CD14-positive monocyte (primary cell): ENCODE results near the gene LLGL2. TPM values are rescaled to one million over a fixed set of nuclear protein-coding genes. Genes with fewer than 3 reads are reported as not detected.

ENCODE experiments used
- DNase-seq, 3 donors: peaks; one replicate each; pipeline ENCODE4 v3.0.0-alpha.2; 2011 to 2022
- H2AFZ ChIP-seq: 2 replicates; pipeline ENCODE4 v1.6.0; 2012; ENCODE audit warnings: mild to moderate bottlenecking, low read depth, low read length, inconsistent platforms; ENCODE audit not compliant: insufficient read depth, poor library complexity, severe bottlenecking
- H3K27ac ChIP-seq, 2 donors: 1 replicate in 1 of 2; 2 replicates in 1 of 2; pipeline ENCODE4 v1.5.1; 2012 to 2013; ENCODE audit warnings: low read length in 2 of 2, control low read depth in 1 of 2, inconsistent platforms in 1 of 2, low read depth in 1 of 2, mild to moderate bottlenecking in 1 of 2
- H3K27me3 ChIP-seq, 2 donors: one replicate each; pipeline versions ENCODE4 v1.6.0 to v1.6.1; 2011 to 2013; ENCODE audit warnings: low read length in 2 of 2; ENCODE audit not compliant: control insufficient read depth in 2 of 2, insufficient read depth in 2 of 2
- H3K36me3 ChIP-seq, 2 donors: replicated peaks in 1 of 2; 1 replicate in 1 of 2; 2 replicates in 1 of 2; pipeline versions ENCODE4 v1.5.1 to v1.6.1; 2012 to 2013; ENCODE audit warnings: low read length in 2 of 2, control low read depth in 1 of 2, inconsistent platforms in 1 of 2, mild to moderate bottlenecking in 1 of 2; ENCODE audit not compliant: insufficient read depth in 2 of 2, control insufficient read depth in 1 of 2
- H3K4me1 ChIP-seq, 2 donors: 1 replicate in 1 of 2; 2 replicates in 1 of 2; pipeline versions ENCODE4 v1.5.1 to v1.6.1; 2012 to 2013; ENCODE audit warnings: low read length in 2 of 2, control low read depth in 1 of 2, inconsistent platforms in 1 of 2, mild to moderate bottlenecking in 1 of 2, moderate library complexity in 1 of 2; ENCODE audit not compliant: insufficient read depth in 2 of 2, control insufficient read depth in 1 of 2
- H3K4me2 ChIP-seq: replicated peaks from 2 replicates; pipeline ENCODE3; 2012; ENCODE audit warnings: low read length, moderate library complexity, mild to moderate bottlenecking; ENCODE audit not compliant: poor library complexity, severe bottlenecking; ENCODE audit errors: extremely low read depth
- H3K4me3 ChIP-seq, 3 experiments: fragments of 200-600 bp in 1 of 3; sonication (generic) in 1 of 3; replicated peaks in 1 of 3; 1 replicate in 2 of 3; 2 replicates in 1 of 3; pipeline ENCODE4 v1.5.1; 2011 to 2013; ENCODE audit warnings: low read length in 3 of 3, mild to moderate bottlenecking in 3 of 3, control low read depth in 2 of 3, low read depth in 2 of 3, inconsistent platforms in 1 of 3, moderate library complexity in 1 of 3
- H3K79me2 ChIP-seq: 2 replicates; pipeline ENCODE4 v1.6.0; 2012; ENCODE audit warnings: mild to moderate bottlenecking, control low read depth, inconsistent platforms, low read length, moderate library complexity; ENCODE audit not compliant: insufficient read depth
- H3K9ac ChIP-seq: 2 replicates; pipeline ENCODE4 v1.6.0; 2017; ENCODE audit warnings: low read length, mild to moderate bottlenecking; ENCODE audit not compliant: insufficient read depth, poor library complexity, severe bottlenecking
- H3K9me3 ChIP-seq, 2 donors: replicated peaks in 1 of 2; 1 replicate in 1 of 2; 2 replicates in 1 of 2; pipeline versions ENCODE4 v1.5.1 to v1.6.1; 2012 to 2013; ENCODE audit warnings: low read length in 2 of 2, control low read depth in 1 of 2; ENCODE audit not compliant: control insufficient read depth in 1 of 2, insufficient read depth in 1 of 2
- H4K20me1 ChIP-seq: 2 replicates; pipeline ENCODE4 v1.6.0; 2012; ENCODE audit warnings: mild to moderate bottlenecking, low read length, control low read depth, moderate library complexity; ENCODE audit not compliant: insufficient read depth
- H3K27ac Mint-ChIP-seq, 7 donors: one replicate each; pipeline ENCODE4 v1.8.0; 2020; ENCODE audit warnings: mild to moderate bottlenecking in 7 of 7, mixed read lengths in 7 of 7, moderate library complexity in 6 of 7, inconsistent platforms in 2 of 7
- H3K27me3 Mint-ChIP-seq, 3 donors: one replicate each; pipeline ENCODE4 v1.8.0; 2021 to 2022; ENCODE audit warnings: low read depth in 3 of 3, mild to moderate bottlenecking in 3 of 3, mixed read lengths in 3 of 3, moderate library complexity in 3 of 3, inconsistent platforms in 1 of 3
- H3K36me3 Mint-ChIP-seq, 2 donors: one replicate each; pipeline ENCODE4 v1.8.0; 2020; ENCODE audit warnings: mixed read lengths in 2 of 2, inconsistent platforms in 1 of 2, mild to moderate bottlenecking in 1 of 2
- H3K4me1 Mint-ChIP-seq: one replicate; pipeline ENCODE4 v1.8.0; 2020; ENCODE audit warnings: mild to moderate bottlenecking, mixed read lengths
- H3K4me3 Mint-ChIP-seq, 2 donors: one replicate each; pipeline ENCODE4 v1.8.0; 2020; ENCODE audit warnings: mild to moderate bottlenecking in 2 of 2, mixed read lengths in 2 of 2, moderate library complexity in 1 of 2
- H3K9me3 Mint-ChIP-seq, 7 donors: one replicate each; pipeline ENCODE4 v1.8.0; 2020 to 2022; ENCODE audit warnings: mixed read lengths in 7 of 7, mild to moderate bottlenecking in 6 of 7, moderate library complexity in 6 of 7, inconsistent platforms in 2 of 7
- CTCF ChIP-seq: fragments of 200-600 bp; IDR thresholded peaks from one replicate; pipeline ENCODE4 v1.8.0; 2022; ENCODE audit warnings: antibody characterized with exemption, mild to moderate bottlenecking
- WGBS: methylation state at CpG from one replicate; pipeline ENCODE4 v1.1.5; 2013; ENCODE audit warnings: missing lambda C conversion rate; ENCODE audit not compliant: insufficient coverage; 5-methylcytosine and 5-hydroxymethylcytosine counted together
- intact Hi-C, 2 donors: fragments of 100-400 bp; cut with micrococcal nuclease; formaldehyde crosslinking; loops; one replicate each; pipeline versions ENCODE4 v1.15.0 to v1.15.1; 2023
- polyA plus RNA-seq, 3 donors: library from polyadenylated mRNA; depleted of rRNA in 1 of 3; unstranded in 2 of 3; stranded (reverse) in 1 of 3; fragments of 300-500 nt in 2 of 3; fragments of >200 nt in 1 of 3; fragmentation: Illumina TruSeq in 2 of 3; gene quantifications; 1 replicate in 2 of 3; 2 replicates in 1 of 3; pipeline ENCODE4 v1.2.3, GENCODE V29; 2012 to 2021

LLGL2 gene
- polyA plus RNA-seq, 3 donors, result 4.8 to 7.5 (median 5.5) TPM

DNA sequence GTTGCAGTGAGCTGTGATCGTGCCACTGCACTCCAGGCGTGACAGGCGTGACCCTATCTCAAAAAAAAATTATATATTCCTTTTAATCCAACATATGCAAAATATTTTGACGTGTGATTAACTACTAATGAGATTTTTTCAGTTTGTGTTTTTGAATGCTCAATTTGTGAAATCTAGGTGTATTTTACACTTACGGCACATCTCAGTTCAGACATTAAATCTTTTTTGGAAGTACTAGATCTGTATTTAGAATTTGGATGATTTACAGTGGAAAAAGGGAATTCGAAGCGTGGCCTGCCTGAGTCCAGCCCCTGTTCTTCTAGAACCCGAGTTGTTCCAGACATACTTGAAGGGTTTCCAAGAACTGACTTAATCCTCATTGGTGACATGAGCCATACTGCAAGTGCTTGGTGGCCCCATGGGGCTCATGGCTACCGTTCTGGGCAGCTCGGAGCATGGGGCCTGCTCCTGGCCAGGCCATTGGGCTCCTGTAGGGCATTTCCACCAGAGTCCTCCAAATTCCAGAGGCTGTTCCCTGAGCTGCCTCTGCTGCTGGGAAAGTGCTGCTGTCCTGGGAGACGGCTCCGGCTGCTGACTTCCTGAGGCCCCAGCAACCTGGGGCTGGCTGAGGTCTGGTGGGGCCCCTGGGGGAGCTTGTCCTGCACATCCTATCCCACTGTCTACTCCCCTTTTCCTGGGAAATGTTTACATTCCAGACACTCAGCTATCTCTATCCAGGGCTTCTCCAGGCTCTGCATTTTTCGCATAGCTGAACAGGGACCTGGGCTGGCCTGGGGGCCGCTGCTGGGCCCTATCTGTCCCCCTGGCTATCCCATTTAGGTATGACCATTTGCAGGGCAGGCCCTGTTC is 27.2 kb downstream of the LLGL2 start:
- Histone ChIP-seq H3K27ac (no peak overlapping the region), H3K9me3 (no peaks in the 10 kb centered on the region), H3K4me1 (no peaks in the 10 kb centered on the region), H3K27me3 (no peaks in the 10 kb centered on the region), H3K36me3 (no peaks in the 10 kb centered on the region), H3K4me3 (no peak overlapping the region), H4K20me1 (no peaks in the 10 kb centered on the region), H2AFZ (no peak overlapping the region), H3K9ac (no peak overlapping the region), H3K4me2 (no peak overlapping the region), H3K79me2 (no peaks in the 10 kb centered on the region)
- Mint-ChIP-seq H3K36me3 (no peaks in the 10 kb centered on the region), H3K9me3 (peaks cover 0 to 4% (median 0%) of the 10 kb centered on the region in 7 donors), H3K27me3 (peaks cover 0 to 2% (median 0%) of the 10 kb centered on the region in 3 donors), H3K27ac (no peak overlapping the region), H3K4me3 (no peak overlapping the region), H3K4me1 (no peaks in the 10 kb centered on the region)
- TF ChIP-seq CTCF, result no peak
- DNase-seq, result no peak
- 93% methylated on average over 8 of the region's 14 CpGs for WGBS
- intact Hi-C loops, result no loop called here

DNA sequence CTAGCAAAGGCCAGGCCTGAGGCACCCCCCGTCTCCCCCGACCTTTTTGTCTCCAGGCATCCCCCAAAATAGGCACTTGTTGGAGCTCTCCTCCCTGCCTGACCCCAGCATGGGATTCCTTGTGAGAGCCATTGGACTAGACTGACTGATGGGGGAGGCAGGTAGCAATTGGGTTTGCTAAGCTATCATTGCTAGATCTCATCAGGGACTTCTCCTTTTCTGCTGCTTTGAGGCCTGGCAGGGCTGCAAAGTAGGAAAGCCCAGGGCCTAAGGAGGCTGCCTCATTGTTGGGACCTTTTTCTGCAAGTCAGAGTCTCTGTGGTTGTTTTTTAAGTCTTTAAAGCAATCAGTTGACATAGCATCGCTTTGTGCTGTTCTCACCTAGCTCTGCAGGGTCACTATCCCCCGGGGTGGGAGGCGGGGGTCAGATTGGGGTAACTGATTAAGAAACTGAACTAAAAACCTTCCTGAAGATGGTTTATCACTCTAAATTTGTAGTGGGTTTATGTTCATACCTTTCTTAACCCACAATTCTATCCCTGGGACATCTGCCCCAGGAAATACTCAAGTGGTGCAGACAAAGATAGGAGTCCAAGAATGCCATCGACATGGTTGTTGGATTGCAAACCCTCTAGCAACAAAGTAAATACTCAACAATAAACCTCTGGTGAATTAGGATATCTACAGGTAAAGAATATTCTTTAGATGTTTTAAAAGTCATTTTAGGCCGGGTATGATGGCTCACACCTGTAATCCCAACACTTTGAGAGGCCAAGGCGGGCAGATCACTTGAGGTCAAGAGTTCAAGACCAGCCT is 28.0 kb downstream of the LLGL2 start:
- Histone ChIP-seq H4K20me1 (no peaks in the 10 kb centered on the region), H3K4me1 (no peaks in the 10 kb centered on the region), H3K9me3 (no peaks in the 10 kb centered on the region), H3K27ac (no peak overlapping the region), H2AFZ (no peak overlapping the region), H3K9ac (no peak overlapping the region), H3K36me3 (no peaks in the 10 kb centered on the region), H3K4me2 (no peak overlapping the region), H3K4me3 (no peak overlapping the region), H3K79me2 (no peaks in the 10 kb centered on the region), H3K27me3 (no peaks in the 10 kb centered on the region)
- Mint-ChIP-seq H3K27ac (peak overlapping the region in 2 of 7 donors; percentile 9 to 60), H3K4me3 (no peak overlapping the region), H3K4me1 (no peaks in the 10 kb centered on the region), H3K27me3 (peaks cover 0 to 2% (median 0%) of the 10 kb centered on the region in 3 donors), H3K36me3 (no peaks in the 10 kb centered on the region), H3K9me3 (peaks cover 0 to 4% (median 0%) of the 10 kb centered on the region in 7 donors)
- DNase-seq, result no peak
- TF ChIP-seq CTCF, result no peak
- intact Hi-C loops, result no loop called here
- WGBS, result no CpG with 5 or more reads among the region's 8 CpGs
